Neural crest cell (in vitro differentiated cells): Measurements from ENCODE around the gene HECW1. TPM values are rescaled to one million over a fixed set of nuclear protein-coding genes. Genes with fewer than 3 reads are reported as not detected.

Source experiments
- DNase-seq: peaks from one replicate; pipeline ENCODE4 v3.0.0; 2021; ENCODE audit warnings: low read depth, mixed read lengths, low spot score
- H3K27ac Mint-ChIP-seq: one replicate; pipeline ENCODE4 v1.8.0; 2021; ENCODE audit warnings: mild to moderate bottlenecking, mixed read lengths; ENCODE audit not compliant: unreplicated experiment
- H3K27me3 Mint-ChIP-seq: 2 replicates; pipeline ENCODE4 v1.8.0; 2021; ENCODE audit warnings: low read depth, mild to moderate bottlenecking, mixed read lengths
- H3K36me3 Mint-ChIP-seq: 2 replicates; pipeline ENCODE4 v1.8.0; 2021; ENCODE audit warnings: low read depth, mild to moderate bottlenecking, mixed read lengths
- H3K4me1 Mint-ChIP-seq: 2 replicates; pipeline ENCODE4 v1.8.0; 2021; ENCODE audit warnings: mixed read lengths
- H3K4me3 Mint-ChIP-seq: one replicate; pipeline ENCODE4 v1.8.0; 2021; ENCODE audit warnings: mild to moderate bottlenecking, mixed read lengths
- H3K9me3 Mint-ChIP-seq: 2 replicates; pipeline ENCODE4 v1.8.0; 2021; ENCODE audit warnings: mixed read lengths
- total RNA-seq: library from RNA; stranded (reverse); gene quantifications from 2 replicates; pipeline ENCODE4 v1.2.1, GENCODE V29; 2021
- TF ChIP-seq, protein P1 (sequence below): fragments of 200-600 bp; sonication (generic); conservative IDR thresholded peaks from 2 replicates; pipeline ENCODE4 v1.5.0; 2021; ENCODE audit warnings: antibody characterized with exemption, mild to moderate bottlenecking

HECW1 gene
- total RNA-seq, 1 donor from 2014 or later = 3.6 TPM

- Mint-ChIP-seq H3K27ac (no peak overlapping the region), H3K4me1 (no peaks in the 10 kb centered on the region), H3K9me3 (peaks cover 14% of the 10 kb centered on the region), H3K36me3 (no peaks in the 10 kb centered on the region), H3K4me3 (no peak overlapping the region), H3K27me3 (no peaks in the 10 kb centered on the region)
- TF ChIP-seq, protein P1, sequence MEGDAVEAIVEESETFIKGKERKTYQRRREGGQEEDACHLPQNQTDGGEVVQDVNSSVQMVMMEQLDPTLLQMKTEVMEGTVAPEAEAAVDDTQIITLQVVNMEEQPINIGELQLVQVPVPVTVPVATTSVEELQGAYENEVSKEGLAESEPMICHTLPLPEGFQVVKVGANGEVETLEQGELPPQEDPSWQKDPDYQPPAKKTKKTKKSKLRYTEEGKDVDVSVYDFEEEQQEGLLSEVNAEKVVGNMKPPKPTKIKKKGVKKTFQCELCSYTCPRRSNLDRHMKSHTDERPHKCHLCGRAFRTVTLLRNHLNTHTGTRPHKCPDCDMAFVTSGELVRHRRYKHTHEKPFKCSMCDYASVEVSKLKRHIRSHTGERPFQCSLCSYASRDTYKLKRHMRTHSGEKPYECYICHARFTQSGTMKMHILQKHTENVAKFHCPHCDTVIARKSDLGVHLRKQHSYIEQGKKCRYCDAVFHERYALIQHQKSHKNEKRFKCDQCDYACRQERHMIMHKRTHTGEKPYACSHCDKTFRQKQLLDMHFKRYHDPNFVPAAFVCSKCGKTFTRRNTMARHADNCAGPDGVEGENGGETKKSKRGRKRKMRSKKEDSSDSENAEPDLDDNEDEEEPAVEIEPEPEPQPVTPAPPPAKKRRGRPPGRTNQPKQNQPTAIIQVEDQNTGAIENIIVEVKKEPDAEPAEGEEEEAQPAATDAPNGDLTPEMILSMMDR = no peak
- no peak for DNase-seq
Observed at GRCh38 chr7:43385856-43386255, 273.4 kb downstream of the HECW1 start.

DNA sequence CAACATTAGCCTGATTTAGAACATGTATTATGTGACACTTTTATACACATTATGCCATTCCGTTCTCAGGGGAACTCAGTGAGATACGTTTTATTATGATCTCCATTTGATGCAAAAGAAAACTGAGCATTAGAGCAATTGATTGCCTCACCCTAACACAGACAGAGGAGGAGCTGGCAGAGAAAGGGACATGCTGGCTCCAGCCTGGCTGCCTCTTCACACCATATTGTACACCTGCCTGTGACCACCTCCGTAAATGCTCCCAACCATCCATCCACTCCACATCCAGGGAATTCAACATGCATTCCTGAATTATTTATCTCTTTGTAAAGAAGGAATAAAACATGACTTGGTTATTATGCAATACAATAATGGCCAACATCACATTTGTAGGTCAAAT, 275.5 kb downstream of the HECW1 start:
- no peak for DNase-seq
- Mint-ChIP-seq H3K4me1 (peaks cover 3% of the 10 kb centered on the region), H3K4me3 (no peak overlapping the region), H3K9me3 (peaks cover 6% of the 10 kb centered on the region), H3K36me3 (no peaks in the 10 kb centered on the region), H3K27ac (no peak overlapping the region), H3K27me3 (no peaks in the 10 kb centered on the region)
- TF ChIP-seq, protein P1 = no peak

- H3K4me1 Mint-ChIP-seq = peaks cover 7% of the 10 kb centered on the region
- TF ChIP-seq, protein P1 = no peak
- H3K27me3 Mint-ChIP-seq = no peaks in the 10 kb centered on the region
- H3K9me3 Mint-ChIP-seq = peaks cover 4% of the 10 kb centered on the region
- no peak overlapping the region for H3K27ac Mint-ChIP-seq
- no peak for DNase-seq
- H3K36me3 Mint-ChIP-seq = no peaks in the 10 kb centered on the region
- no peak overlapping the region for H3K4me3 Mint-ChIP-seq
Observed at GRCh38 chr7:43390576-43390975, 278.1 kb downstream of the HECW1 start.

- Mint-ChIP-seq H3K27ac (no peak overlapping the region), H3K4me3 (no peak overlapping the region), H3K4me1 (peaks cover 11% of the 10 kb centered on the region), H3K9me3 (no peaks in the 10 kb centered on the region), H3K27me3 (no peaks in the 10 kb centered on the region), H3K36me3 (no peaks in the 10 kb centered on the region)
- no peak for DNase-seq
- TF ChIP-seq, protein P1 = no peak
Observed at GRCh38 chr7:43391518-43391917, 279.1 kb downstream of the HECW1 start.

- peak overlapping the region; percentile 63 for H3K27ac Mint-ChIP-seq
Observed at GRCh38 chr7:43392638-43393330, 280.3 kb downstream of the HECW1 start.

More at GRCh38 chr7:43392638-43393330, 280.3 kb downstream of the HECW1 start:
- Mint-ChIP-seq H3K4me1 (peaks cover 11% of the 10 kb centered on the region), H3K9me3 (no peaks in the 10 kb centered on the region), H3K4me3 (no peak overlapping the region), H3K27me3 (no peaks in the 10 kb centered on the region), H3K36me3 (no peaks in the 10 kb centered on the region)
- no peak for DNase-seq
- TF ChIP-seq, protein P1 = no peak
